ENCODE results near the gene CA10.

DNA sequence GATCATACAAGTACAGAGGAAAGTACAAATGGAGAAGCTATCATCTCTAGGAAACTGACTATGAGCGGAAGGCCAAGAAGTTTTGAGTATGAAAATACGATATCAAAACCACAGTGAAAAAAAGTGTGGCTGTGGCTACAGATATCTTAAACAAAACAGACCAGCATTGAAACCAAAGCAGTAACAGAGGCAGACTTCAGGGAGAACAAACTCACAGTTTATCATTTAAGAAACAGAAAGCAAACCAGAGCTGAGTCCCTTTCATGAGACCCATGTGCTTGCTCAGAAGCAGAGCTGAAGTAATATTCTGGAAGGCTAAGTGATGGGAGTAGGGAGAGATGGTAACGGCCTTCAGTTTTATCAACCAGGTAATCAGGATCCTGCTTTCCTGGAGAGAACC is 317.8 kb downstream of the CA10 start:
- TF ChIP-seq CTCF (IDR thresholded peaks at IDR 0.05) (no peak), POLR2A (IDR thresholded peaks at IDR 0.05) (no peak)

Measured in sigmoid colon (tissue), 3 donors.